Activated effector memory CD4-positive, alpha-beta T cell treated with anti-CD3 and anti-CD28 coated beads, Interleukin-2, amount 50 U/mL, for 16 hours (primary cell): Measurements from ENCODE around the gene MORC3.
"Not testable (repeated sequence)": the region's sequence is repeated elsewhere in the genome, so short reads cannot be mapped to it uniquely, and the experiment has no call there.

Experiments used
- DNase-seq: peaks from one replicate; pipeline ENCODE4 v3.0.0-alpha.2; 2020

The MORC3 gene

DNA sequence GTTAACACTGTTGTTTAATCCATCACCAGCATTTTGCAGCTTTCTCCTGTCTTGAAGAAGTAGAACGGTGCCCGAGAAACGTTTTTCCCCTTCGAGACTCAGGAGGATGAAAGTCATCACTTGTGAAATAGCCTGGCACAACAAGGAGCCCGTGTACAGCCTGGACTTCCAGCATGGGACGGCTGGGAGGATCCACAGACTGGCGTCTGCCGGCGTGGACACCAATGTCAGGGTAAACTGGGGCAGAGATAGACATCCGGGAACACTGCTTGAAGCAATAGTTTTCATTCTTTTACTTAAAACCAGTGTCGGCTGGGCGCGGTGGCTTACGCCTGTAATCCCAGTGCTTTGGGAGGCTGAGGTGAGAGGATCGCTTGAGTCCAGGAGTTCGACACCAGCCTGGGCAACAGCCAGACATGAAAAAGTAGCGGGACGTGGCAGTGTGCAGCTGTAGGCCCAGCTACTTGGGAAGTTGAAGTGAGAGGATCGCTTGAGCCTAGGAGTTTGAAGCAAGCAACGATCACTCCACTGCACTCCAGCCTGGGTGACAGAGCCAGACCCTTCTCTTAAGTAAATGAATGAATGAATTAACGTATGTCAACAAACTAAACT is 66.1 kb downstream of the MORC3 start:
- no peak for DNase-seq

DNA sequence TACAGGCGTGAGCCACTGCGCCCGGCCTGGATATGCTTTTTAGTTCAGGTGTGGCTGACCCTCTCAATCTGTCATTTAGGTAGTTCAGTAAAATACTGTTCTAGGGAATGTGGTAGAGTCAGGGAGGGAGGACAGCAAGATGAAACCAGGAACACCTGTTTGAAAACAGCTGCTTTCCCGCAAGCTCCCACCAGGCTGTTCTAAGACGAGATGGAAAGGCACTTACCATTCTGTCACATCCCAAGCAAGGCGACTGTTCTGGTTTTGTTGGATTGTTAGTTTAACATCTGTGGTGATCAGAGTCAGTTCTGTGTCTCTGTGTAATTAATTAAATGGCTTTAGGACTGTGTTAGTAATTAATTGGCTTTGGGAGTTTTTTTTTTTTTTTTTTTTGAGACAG is 68.1 kb downstream of the MORC3 start:
- DNase-seq, result no peak

DNA sequence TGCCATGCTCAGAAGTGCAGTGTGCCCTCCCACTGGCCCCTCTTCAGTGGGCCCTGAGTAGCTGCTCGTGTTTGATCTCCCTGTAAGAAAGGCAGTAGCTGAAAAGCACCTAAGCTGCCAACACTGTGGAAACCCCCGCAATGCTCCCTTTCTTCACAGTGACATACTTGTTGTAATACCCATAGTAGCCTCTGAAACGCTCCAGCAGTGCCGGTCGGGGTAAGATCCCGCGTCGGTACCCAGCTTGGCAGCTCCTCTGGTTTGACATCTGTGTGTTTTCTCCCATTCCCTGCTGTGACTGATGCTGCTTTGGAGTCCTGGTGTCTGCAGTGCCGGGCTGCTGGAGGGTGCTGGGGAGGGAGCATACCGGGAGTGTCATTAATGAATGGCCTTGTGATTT is 68.8 kb downstream of the MORC3 start:
- DNase-seq, result no peak

DNA sequence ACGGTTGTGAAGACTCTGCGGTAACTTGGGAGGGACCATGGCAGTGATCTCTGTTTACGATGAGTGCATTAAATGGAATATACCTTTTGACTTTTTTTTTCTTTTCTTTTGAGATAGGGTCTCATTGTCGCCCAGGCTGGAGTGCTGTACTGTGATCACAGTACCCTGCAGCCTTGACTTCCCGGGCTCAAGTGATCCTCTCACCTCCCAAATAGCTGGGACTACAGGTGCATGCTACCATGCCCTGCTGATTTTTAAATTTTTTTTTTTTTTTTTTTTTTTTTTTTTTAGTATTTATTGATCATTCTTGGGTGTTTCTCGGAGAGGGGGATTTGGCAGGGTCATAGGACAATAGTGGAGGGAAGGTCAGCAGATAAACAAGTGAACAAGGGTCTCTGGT is 71.7 kb downstream of the MORC3 start:
- DNase-seq, result not testable (repeated sequence)

DNA sequence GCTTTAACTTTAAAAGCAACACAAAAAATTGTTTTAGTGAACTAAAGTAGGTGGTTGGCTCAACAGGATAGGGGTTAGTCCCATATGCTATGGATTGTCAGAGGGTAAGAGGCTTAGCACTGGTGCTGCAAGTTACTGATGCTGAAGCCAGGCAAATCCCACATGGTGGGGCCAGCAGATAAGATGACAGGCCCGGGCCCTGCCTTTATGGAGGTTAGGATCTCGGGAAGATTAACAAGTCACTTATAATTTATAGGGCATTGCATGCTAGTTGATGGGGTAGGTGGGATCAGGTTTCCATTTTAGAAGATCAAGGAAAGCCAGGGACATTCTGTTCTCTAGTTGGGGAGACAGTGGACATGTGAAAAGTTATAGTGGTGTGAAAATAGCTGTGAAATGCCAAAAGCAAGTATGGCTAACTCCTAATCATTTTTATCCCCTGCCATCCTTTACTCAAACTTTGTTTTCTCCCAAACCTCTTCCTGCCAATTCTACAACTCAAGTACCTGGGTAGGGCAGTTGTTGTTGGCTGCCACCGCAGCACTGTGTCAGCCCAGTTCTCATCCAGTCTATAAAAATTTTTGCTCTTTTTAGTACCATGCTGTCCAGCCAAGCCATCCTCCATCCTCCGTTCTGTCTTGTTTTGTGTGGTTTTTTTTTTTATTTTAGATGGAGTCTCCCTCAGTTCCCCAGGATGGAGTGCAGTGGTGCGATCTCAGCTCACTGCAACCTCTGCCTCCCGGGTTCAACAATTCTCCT is 75.5 kb downstream of the MORC3 start:
- no peak for DNase-seq

DNA sequence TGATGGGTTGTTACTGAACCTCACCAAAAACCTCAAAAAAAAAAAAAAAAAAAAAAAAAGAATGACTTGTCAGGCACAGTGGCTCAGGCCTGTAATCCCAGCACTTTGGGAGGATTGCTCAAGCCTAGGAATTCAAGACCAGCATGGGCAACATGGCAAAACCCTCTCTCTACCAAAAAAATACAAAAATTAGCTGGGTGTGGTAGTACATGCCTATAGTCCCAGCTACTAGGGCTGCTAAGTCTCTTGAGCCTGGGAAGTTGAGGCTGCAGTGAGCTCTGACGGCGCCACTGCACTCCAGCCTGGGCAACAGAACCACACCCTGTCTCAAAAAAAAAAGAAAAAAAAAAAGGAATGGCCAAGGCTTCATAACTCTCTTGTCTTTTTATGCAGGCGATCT is 76.3 kb downstream of the MORC3 start:
- no peak for DNase-seq

DNA sequence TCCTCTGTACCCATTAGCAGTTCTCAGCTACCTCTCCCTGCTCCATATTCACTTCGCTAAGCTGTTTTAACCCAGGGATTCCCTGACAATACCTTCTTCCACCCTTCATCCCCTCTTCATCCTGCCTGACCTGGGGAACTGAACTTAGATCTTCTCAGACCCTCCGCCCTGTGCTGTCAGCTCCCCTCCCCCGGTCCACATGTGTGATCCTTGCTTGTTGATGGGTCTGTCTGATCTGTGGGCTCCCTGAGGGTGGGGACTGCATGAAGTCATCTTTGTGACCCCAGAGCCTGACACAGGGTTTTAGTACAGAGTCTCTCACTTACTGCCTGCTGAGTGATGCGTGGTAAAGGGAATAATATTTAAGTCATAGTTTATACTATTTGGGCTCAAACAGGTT is 77.0 kb downstream of the MORC3 start:
- no peak for DNase-seq

DNA sequence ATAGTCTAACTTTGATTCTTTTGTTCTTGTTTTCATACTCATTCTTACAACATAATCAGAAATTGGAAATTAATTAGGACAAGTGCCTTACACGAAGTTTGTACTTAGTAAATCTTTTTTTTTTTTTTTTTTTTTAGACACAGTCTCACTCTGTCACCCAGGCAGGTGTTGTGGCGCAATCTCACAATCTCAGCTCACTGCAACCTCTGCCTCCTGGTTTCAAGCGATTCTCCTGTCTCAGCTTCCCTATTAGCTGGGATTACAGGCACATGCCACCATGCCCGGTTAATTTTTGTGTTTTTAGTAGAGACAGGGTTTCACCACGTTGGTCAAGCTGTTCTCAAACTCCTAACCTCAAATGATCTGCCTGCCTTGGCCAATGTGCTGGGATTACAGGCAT is 77.6 kb downstream of the MORC3 start:
- DNase-seq, result no peak

DNA sequence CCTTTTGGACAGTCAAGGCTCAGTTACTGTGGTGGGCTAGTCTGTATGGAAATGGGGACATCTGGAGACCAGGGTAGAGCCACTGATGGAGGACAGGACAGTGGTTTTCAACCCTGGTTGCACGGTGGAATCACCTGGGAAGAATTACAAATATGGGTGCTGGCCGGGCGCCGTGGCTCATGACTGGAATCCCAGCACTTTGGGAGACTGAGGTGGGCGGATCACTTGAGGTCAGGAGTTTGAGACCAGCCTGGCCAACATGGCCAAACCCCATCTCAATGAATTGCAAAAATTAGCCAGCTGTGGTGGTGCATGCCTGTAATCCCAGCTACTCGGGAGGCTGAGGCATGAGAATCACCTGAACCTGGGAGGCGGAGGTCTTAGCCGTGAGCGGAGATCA is 79.7 kb downstream of the MORC3 start:
- not testable (repeated sequence) for DNase-seq

DNA sequence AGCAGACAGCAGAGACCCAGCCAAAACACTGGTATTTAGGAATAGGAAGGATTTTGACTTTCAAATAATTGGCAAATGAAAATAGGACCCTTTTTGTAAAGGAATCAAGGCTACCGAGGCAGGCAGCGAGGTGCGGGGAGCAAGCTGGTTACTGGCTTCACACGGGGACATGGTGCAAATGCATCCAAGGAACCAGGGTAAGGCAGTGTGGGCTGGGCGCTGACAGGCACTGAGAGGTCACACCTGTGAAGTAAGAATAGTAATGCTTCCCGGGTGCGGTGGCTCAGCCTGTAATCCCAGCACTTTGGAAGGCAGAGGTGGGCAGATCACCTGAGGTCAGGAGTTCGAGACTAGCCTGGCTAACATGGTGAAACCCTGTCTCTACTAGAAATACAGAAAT is 80.7 kb downstream of the MORC3 start:
- DNase-seq, result no peak

DNA sequence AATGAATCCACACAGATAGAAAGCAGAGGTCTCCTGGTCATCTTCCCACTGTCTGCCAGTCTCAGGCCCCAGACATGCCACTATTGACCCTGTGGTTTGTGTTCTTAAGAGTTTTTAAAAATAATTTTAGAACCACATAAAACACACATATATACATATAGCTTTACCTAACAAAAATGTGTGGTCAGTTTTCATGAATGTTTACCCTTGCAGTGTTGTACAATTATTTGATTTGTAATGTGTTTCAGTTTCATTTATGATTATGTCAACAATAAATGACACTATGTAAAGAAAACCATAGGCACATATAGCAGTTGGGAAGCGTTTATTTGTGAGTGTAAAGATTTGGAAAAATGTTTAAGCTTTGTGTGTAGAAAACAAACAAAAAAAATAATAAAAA is 82.3 kb downstream of the MORC3 start:
- DNase-seq, result no peak

DNA sequence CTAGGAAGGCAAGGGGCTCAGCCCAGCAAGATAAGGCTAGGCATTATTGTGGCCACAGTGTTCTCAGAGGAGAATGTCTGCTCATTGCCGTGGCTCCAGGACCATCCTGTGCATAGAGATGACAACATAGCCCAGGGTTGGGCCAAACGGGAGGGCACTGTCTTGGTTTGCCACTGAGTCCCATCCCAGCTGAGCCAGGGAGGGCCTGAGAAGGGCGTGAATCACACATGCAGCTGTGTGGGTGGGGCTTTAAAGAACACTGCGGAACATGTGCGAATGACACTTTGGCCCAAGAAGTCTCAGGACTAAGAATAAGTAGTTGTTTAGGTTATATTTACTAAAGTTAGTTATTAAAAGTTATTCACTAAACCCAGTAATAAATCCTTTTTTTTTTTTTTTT is 83.7 kb downstream of the MORC3 start:
- DNase-seq, result no peak

DNA sequence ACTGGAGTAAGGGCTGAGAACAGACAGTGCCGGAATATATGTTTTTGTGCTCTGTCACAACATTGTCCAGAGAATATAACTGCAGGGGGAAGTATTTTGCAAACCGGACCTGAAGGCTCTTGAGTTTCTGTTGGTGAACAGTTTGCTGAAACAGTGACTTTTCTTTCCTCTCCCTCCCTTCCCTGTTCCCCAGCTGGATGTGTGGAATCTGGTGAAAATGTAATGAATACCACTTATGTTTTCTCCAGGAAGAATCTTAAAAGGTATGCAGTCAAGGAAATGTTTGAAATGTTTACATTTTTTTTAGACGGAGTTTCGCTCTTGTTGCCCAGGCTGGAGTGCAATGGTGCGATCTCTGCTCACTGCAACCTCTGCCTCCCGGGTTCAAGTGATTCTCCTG is 88.6 kb downstream of the MORC3 start:
- no peak for DNase-seq

DNA sequence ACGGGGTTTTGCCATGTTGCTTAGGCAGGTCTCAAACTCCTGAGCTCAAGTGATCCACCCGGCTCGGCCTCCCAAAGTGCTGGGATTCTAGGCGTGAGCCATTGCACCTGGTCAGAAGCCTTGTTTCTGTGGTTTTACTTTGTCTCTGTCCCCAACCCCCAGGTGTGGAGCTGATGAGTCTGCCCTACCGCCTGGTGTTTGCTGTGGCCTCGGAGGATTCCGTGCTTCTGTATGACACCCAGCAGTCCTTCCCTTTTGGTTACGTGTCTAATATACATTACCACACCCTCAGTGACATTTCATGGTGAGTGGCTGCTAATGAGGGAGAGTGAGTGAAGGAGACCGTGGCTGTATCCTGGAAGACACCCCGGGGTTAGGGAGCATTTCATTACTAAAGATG is 91.3 kb downstream of the MORC3 start:
- DNase-seq, result no peak

DNA sequence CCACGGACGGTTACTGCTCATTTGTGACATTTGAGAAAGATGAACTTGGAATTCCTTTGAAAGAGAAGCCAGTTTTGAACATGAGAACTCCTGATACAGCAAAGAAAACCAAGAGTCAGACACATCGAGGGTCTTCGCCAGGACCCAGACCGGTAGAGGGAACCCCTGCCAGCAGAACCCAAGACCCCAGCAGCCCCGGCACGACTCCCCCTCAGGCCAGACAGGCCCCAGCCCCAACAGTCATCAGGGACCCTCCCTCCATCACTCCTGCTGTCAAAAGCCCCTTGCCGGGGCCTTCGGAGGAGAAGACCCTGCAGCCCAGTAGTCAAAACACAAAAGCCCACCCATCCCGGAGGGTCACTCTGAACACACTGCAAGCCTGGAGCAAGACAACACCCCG is 92.9 kb downstream of the MORC3 start:
- DNase-seq, result no peak

DNA sequence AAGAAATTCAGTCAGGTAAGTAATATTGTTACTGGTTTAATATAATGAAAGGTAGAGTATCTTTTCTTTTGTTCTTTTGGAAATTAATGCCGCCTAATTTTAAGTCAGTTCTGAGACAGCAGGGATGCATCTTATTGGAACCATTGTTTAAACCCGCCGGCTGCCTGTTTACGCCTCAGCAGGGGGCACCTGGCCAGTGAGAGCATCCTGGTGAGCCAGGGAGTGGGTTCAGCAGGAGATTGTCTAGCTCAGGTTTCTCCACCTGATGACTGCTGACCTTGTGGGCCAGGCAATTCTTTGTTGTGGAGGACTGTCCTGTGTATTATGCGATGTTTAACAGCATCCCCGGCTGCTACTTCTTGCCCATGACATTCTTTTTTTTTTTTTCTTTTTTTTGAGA is 95.4 kb downstream of the MORC3 start:
- DNase-seq, result no peak

DNA sequence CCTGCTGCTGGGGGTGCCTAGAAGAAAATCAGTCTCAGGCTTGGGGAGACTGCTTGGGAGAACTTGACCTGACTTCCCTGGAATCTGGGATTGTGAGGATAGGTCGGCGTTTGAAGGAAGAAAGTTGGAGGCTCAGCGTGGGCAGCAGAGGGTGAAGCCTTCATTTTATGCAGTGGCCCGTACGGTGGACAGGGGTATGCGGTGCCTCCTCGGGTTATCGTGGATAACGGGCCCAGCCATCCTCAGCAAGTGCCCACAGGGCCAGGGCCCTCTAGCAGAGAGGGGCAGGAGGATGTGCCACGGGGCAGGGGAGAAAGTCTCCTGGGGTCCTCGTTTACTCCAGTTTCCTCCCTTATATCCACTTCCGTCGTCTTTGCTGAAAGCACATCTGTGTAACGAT is 99.2 kb downstream of the MORC3 start:
- DNase-seq, result no peak

DNA sequence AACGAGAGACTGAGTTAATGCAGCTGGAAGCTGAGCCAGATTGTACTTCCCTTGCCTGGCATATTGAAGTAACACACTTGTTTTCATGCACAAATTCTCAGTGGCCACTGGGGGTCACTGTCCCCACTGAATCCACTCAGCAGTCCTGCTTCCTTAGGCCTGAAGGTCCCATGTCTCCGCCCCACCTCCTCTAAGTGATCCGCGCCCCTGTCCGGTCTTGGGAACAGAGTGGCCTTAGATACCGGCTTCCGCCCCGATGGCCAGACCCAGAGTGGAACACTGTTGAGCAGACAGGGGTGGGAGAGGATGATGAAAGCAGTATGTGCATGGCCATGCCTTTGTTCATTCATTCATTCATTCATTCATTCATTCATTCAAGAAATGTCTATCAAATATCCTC is 100.0 kb downstream of the MORC3 start:
- peak; percentile 70 for DNase-seq

DNA sequence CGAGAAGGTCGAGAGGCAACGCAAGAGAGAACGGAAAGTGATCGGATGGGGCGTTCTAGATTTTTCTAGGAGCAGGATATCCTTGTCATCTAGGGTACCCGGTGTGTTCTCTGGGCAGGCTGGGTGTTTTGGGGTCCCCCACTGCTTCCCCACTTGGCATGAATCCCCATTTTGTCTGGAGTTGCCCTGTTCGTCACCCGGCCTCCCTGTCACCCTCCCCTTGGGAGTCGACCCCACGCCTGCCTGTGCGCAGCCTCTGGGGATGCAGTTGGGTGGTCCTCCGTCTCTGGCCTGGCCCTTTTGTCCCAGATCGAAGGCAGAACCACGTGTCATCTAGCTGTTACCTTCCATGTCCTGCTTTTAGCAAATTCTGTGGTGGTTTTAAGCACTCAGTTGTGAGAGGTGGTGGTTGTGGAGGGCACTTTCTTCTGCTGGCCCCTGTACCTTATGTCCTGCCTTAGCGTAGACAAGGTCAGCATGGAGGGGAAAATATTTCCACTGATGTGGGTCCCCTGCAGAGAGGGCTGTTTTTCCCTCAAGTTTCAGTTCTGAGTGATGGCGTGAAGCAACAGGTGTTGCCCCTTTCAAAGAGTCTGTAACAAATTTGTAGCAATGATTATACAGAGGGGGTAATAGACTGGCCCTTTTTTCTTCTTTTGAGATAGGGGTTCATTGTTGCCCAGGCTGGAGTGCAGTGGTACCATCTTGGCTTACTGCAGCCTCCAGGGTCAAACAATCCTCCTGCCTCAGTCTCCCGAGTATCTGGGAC is 100.8 kb downstream of the MORC3 start:
- DNase-seq, result peak; percentile 42

DNA sequence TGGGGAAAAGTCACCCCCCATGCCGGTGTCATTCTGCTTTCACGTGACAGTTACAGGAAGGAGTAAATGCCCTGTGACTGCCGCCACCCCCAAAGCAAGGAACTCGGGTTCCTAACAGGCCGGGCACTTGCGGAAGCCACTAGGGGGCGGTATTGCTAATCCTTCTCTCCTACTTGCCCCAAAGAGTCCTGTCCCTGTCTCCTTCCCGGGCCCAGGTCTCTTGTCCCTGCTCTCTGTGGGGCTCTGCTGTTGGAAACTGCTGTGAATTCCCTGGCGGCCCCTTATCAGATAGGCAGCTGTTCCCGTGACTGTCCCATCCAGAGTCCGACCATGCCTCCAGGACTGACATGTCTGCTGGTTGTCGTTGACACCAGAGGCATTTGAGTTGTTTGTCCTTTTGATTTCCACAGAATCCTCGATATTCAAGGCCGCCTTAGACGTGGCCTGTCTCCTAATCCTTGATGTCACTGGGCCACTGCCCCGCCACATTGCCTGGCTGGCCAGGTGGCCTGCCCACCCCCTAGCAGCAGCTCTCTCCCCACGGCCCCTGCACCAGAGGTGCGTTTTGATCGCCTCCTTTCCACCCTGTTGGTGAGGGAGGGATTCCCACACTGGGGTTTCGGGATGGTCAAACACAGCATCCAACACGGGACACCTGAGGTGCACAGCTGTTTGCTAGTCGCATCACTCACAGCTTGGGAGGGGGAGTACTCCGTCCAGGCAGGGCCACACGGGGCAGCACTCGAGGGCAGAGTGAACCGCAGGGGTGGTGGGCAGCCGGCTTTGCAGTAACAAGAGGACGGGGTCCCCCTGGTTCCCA is 102.5 kb downstream of the MORC3 start:
- DNase-seq, result peak; percentile 66

DNA sequence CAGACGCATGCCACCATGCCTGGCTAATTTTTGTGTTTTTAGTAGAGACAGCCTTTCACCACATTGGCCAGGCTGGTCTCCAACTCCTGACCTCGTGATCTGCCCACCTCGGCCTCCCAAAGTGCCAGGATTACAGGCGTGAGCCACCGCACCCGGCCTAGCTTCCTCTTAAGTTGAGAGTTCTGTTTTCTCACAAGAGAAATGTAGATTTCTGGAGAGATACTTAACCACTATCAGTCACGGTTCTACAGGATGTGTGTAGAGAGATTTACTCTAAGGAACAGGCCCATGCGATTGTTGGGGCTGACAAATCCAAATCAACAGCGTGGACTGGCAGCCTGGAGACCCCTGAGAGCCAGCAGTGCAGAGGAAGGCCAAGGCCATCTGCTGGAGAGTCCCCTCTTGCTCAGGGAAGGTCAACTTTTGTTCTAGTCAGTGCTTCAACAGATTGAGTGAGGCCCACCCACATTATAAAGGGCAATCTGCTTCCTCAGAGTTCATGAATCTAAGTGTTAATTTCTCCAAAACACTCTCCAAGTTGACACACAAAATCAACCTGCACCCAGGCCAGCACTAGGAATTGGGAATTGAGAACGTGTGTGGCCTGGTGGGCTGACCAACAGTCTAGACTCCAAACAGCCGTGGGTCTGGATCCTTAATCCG is 103.9 kb downstream of the MORC3 start:
- no peak for DNase-seq

DNA sequence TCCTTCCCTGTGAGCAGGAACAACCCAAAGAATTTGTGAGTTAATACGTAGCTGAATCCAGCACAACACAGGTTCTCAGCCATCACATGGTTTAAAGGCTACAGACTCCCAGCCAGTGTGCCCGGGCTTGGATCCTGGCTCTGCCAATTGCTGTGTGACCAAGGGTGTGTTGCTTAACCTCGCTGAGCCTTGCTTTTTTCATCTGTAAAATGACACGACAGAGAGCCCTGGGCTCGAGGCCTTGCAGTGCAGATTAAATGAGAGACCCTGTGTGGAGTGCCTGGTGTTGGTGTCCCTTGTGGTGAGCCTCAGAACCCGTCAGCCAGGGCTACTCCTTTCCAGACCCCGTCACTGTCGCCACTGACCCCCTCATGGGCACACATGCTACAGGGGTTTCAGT is 104.6 kb downstream of the MORC3 start:
- no peak for DNase-seq

DNA sequence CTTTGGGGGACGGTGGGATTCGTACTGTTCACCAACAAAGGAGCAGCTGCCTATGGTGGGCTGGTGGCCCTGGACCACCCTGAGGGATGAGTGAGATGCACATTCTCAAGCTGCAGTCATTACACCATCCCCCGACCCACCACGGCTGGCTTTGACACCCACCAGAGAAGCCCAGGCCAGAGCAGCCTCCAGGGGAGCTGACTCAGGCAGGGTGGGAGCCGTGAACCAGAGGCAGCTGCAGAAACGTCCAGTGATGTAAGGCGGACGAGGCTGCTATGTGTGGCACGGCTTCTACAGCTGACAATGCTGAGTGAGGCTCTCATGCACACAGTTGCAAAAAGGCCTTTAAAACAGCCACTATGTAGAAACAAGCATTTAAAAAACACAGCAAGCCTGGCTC is 105.3 kb downstream of the MORC3 start:
- DNase-seq, result no peak
